ENCODE results near the gene GMPPA.

Gene GMPPA

DNA sequence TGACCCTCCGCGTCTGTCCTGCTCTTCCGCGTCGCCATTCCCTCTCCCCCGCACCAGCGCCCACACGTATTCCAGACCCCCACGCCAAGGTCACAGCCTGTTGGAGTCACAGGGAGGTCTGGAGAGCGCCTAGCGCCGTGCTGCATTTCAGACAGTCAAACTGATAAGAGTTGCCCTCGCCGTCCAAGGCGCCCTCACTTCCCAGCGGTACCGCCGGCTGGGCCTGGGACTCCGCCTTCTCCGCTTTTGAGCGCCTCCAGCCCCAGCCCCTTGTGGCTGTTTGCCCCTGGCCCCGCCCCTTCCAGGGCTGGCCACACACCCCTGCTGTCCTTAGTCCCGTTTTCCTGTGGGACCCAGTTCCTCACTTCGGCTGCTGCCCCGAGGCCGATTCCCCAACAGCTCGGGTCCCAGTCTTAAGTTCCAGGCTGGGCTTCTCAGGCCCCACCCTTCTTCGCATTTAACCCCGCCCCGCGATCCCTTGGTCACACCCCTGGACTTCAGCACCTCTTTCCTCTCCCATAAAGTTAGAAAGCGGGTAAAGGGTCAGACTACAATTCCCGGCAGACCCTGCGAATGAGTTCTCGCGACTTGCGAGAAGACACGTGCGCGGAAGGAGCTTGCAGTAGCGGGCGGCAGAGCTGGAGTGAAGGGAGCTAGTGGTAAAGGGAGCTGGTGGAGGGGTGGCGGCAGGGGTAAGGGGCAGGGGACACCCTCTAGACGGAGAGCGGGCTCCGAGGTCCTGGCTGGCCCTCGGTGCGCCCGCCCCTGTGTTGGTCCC lies at the start of gene GMPPA:
Gene GMPPA, plus strand, starts transcription at position 612 of the 778 bp plus-strand sequence. CDS start 1,085 bp downstream, outside the sequence.
- DNase-seq (ENCODE audit: low read depth in 2 of 2) = peak; percentile 78 to 81

DNA sequence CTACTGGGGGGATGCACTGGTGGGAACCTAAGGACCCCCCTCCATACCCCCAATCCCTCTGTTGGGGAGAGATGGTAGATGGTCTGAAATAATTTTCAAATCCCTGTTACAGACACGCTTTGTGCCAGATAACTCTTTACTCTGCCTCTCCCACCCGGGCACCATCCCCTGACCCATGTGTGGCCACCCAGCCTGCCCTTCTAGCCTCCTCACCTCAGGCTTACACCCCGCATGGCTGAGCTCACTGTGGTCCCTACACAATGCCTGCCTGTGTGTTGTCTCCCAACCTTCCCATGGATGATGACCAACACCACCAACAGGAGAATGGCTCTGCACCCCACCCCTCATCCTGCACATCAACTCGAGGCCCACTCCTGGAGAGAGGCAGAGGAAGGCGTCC lies 49.1 kb upstream of the GMPPA start:
- no peak for DNase-seq (ENCODE audit: low read depth in 2 of 2)

DNA sequence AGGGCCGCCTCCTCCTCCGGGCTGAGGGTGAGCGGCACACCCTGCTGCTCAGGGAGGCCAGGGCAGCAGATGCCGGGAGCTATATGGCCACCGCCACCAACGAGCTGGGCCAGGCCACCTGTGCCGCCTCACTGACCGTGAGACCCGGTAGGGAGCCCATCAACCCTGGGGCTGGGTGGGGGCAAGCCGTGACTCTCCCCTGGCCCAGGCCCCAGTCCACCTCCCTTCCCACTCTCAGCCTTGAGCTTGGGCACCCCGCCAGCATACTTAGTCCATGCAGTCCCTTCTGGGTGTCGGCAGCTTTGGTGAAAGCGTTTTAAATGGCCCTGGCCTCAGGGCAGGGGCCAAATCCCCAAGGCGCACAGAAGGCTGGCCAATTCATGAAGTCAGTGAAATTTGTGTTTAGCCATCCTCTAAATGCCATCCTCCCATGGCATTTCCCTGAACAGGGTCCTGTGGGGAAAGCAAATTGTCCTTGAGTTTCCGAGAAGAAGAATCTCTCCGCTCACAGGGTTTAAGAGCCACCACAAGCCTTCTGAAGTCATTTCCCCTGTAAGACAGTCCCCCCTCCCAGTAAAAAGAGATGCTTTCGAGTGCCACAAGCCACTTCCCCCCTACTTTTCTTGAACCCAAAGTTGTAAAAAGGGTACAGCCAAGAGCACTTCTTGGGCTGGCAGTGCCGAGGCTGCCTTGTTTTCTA lies 46.9 kb upstream of the GMPPA start:
- no peak for DNase-seq (ENCODE audit: low read depth in 2 of 2)

DNA sequence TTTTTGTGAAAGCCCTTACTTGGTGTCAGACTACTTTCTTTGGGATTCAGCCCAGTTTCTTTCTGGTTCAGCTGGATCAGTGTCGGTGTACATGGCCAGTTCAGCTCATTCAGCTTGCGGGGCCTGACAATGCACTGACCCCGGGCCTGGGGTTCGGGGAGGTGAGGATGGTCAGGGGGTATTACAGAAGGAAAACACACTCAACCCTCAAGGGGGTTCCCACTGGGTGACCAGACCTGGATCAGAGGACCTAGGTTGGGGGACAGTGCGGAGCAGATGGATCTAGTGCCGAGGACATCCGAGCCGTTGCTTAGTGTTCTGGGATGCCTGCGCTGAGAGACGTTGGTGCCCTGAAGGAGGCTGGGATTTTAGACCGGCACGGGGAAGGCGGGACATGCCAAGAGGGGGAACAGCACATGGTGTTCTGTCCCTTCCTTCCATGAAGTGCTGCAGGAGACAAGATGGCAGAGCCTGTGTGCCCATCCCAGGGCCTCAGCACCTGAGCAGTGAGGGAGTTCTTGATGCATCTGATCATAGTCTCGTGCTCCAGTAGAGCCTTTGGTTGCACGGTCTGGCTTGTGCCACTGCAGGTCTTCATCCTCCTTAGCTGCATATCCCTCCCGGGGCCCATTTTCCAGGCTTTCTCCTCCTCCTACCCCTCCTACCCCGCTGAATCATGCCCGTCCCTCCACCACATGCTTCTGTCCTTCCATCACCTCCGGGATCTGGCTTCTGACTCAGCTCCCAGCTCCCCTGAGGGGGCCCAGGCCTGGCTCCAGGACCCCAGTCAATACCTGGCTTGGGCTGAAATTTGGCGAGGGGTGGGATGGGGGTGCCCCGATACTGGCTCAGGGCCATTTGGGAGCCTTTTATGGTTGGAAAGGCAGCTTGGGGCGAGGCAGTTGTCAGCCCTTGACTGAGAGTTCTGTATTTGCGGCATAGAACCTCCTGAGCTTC lies 46.1 kb upstream of the GMPPA start:
- no peak for DNase-seq (ENCODE audit: low read depth in 2 of 2)

DNA sequence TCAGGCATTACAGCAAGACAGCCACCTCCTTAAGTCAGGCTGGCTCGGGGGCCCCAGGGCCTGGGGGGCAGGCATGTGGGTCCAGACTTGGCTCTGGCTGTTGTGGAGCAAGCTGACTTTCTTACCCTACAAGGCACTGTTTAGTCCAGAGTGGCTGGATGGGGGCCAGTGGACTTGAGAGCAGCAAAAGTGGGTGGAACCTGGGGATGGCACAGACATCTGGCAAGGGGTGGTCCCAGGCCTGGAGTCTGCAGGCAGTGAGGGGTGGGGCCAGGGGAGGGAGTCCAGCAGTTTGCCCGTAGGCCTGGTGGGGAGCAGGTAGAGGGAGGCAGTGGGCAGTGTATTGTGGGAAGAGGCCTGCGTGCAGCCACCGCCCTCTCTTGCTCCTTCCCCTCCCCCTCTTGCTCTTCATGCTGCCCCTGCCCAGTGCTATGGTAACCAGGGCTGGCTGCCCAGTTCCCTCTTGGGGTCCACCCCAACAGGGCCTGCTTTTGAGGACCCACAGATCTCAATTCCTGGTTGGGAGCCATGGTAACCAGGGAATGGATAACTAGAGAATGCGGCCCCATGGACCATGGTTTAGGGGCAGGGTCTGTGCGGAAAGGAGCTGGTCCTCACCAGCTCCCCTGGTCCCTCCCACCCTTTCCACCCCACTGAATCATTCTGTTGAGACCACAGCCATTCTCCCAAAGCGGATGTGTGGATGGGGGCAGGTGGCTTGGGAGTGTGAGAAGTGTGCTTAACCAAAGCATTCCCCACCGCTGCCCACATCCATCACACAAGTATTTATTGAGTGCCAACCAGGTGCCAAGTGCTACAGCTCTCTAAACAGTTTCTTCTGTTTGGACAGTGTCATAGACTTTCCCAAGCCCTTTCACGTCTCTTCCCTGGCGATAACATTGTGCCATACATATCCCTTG lies 44.8 kb upstream of the GMPPA start:
- DNase-seq (ENCODE audit: low read depth in 2 of 2) = no peak

DNA sequence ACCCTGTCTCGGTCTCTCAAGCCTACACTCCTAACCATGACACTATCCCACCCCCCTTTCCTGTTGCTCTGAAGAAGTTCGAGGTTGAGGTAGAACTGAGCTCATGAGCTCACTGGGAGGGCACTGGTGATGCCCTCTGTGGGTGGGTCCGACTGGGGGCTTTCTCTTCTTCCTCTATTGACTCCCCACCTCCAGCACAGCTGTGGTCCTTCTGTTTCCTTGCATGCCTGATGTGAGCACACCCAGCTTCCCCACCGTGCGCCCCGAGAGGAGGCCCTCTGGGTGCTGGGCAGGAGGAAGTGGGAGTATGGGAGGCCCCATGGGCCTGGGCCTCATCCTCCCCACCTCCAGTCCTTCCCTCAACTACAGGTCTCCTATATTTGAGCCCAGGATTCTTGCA lies 43.1 kb upstream of the GMPPA start:
- DNase-seq (ENCODE audit: low read depth in 2 of 2) = no peak

DNA sequence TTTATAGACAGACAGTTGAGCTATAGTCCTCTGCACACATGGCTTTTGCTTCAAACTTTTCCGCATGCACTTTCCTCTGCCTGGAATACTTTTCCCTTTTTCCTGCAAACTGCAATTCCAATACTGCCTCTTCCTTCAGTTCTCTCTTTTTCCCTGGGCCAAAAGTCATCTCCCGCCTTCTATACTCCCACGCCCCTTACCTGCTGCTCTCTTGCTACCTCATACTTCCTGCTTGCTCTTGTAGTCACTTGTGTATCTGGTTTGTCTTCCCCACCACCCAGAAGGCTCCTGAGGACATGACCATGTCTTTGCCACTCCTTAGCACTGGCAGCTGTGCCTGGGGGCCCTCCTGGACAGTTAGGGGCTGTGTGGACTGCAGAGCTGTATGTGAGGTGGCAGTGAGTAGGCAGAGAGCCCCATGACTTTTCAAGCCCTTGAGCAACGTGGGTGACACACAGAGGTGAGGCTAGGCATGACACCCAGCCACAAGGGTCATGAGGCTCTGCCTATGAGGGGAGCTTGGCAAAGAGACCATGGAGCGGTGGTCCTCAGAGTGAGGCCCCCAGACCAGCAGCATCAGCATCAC lies 40.8 kb upstream of the GMPPA start:
- no peak for DNase-seq (ENCODE audit: low read depth in 2 of 2)

DNA sequence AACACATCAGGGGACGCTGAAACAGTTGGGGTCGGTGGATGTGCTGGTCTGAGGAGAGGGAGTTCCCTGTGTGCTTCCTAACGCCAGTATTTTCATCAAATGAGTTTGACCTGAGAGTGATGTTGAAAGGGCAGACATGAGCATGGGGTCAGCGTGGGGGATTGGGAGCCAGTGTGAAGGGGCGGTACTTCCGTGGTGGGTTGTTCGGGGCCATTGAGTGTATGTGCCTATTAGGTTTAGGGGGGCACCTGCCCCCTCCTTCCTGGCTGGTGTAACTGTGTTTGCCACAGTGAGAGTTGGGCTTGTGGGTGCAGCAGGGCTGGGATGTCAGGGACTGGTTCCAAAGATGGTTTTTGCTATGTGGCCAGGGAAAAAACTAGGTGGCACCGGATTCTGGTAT lies 39.7 kb upstream of the GMPPA start:
- DNase-seq (ENCODE audit: low read depth in 2 of 2) = no peak

DNA sequence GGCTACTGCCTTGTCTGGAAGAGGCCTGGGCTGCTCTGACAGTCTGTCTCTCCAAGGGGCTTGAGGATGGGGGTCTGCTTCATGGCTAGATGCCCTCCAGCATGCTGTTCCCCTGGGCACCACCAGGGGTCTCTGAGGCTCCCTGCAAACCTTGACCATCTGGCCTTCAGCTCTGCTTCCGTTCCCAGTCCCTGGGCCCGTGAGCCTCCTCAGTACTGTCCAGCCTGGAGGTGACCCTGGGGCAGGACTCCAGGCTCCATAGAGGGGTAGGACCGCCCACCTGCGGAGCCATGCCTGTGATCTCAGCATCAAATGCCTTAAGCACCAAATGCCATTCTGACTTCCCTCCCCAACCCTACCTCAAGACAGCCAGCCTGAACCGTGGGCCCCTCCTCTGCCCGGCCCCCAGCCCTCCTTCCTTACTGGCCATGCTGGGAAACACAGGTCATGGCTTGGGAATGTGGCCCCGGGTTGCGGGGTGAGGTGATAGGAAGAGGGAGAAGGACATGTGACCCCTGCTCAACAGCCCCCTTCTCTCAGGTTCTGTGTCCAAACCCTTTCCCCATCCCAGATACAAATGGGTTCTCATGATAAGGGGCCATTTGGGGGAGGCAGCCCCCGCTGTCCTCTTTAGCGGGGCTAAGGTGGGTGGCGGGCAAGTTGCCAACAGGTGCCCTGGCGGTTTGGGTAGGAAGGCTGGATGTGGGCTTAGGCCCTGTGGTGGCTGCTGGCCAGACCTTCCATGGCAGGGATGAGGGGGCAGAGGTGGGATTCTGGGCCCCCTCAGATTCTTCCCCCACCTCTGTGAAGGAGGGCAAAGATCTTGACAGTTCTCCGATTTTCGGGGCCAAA lies 39.0 kb upstream of the GMPPA start:
- peak in 1 of 2 donors; percentile 30 for DNase-seq (ENCODE audit: low read depth in 2 of 2)

DNA sequence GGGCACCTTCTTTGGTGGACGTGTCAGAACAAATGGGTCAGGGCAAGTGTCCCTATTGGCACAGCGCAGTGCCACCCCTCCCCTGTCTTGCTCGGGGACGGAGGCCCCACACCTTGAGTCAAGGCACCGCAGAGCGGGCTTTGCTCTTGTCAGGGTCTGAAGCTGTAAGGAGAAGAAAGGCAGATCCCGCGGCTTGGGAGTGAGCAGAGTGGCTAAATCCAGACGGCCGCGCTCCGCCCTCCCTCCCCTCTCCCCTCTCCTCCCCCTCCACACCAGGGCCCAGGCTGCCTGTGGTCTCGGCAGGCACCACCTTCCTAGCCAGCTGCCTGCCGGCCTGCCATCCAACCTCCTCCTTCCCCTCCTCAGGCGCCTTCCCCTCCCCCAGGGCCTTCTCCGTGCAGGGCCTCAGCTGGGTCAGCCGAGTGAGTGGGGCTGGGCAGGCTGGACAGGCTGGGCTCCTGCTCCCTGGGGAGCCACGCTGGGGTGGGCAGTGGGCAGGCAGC lies 38.2 kb upstream of the GMPPA start:
- no peak for DNase-seq (ENCODE audit: low read depth in 2 of 2)

DNA sequence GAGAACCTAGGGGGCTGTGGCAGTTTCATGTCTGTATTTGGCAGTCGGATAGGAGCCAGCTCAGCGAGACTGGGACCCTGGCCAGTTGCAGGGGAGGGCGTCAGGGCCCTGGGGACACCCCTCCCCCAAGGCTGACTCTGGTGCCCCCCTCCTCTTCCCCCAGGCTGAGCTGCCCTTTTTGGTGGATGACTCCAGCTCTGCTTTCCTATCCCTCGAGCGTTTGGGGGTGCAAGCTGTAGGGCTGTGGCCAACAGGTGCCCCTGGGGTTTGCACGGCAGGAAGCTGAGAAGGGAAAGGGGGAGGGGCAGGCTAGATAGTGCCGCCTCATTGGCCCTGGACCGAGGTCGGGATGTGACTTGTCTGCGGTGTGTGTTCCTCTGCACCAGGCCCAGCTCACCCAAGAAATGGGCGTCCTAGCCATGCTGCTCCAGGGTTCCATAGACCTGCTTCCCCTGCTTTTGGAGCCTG lies 37.6 kb upstream of the GMPPA start:
- no peak for DNase-seq (ENCODE audit: low read depth in 2 of 2)

DNA sequence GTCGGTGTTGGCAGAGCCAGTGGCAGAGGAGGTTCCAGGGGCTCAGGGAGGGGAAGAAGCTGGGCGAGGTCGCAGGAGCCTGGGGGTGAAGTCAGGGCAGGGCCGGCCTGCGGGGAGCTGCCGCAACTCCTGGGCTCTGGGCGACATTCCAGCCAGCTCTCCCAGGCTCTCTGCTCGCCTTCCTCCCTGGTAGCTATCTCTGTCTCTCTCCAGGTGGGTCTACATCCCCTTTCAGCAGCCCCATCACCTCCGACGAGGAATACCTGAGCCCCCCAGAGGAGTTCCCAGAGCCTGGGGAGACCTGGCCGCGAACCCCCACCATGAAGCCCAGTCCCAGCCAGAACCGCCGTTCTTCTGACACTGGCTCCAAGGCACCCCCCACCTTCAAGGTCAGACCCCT lies 37.0 kb upstream of the GMPPA start:
- no peak for DNase-seq (ENCODE audit: low read depth in 2 of 2)

DNA sequence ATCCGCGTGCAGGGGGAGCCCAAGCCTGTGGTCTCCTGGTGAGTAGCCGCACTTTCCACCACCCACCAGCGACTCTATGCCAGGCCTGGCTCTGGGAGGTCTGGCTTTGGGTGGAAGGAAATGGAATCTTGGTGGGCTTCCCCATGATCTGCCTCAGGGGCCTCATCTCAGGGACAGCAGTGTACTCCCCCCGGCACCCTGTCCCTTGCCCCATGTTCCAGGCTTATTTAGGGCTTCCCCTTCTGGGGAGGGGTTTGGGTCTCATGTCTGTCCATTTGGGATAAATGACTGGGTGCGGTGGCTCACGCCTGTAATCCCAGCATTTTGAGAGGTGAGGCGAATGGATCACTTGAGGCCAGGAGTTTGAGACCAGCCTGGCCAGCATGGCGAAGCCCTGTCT lies 36.3 kb upstream of the GMPPA start:
- no peak for DNase-seq (ENCODE audit: low read depth in 2 of 2)

DNA sequence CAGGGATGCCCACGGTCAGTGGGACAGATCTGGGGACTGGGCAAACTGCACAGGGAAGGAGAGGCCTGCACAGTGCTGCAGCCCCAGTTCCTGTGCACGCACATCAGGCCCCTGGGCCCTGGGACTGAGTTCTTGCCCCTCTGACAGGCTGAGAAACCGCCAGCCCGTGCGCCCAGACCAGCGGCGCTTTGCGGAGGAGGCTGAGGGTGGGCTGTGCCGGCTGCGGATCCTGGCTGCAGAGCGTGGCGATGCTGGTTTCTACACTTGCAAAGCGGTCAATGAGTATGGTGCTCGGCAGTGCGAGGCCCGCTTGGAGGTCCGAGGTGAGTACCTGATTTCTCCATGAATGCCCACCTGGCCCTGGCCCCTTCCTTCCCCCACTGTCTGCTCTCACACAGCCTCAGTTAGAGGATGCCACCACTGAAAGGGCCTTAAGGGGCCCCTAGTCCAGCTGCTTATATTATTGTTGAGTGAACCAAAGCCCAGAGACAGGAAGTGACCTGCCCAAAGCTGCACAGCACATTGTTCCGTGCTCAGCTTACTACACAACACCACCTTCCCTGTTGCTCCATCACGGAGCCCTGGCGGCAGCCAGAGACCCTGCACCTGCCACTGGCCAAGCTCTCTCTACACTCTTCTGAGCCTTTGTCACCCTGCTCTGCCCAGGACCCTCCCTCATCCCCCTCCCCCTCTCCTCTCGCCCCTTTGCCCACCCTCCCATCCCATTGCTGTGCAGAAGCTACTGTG lies 34.2 kb upstream of the GMPPA start:
- DNase-seq (ENCODE audit: low read depth in 2 of 2) = no peak

DNA sequence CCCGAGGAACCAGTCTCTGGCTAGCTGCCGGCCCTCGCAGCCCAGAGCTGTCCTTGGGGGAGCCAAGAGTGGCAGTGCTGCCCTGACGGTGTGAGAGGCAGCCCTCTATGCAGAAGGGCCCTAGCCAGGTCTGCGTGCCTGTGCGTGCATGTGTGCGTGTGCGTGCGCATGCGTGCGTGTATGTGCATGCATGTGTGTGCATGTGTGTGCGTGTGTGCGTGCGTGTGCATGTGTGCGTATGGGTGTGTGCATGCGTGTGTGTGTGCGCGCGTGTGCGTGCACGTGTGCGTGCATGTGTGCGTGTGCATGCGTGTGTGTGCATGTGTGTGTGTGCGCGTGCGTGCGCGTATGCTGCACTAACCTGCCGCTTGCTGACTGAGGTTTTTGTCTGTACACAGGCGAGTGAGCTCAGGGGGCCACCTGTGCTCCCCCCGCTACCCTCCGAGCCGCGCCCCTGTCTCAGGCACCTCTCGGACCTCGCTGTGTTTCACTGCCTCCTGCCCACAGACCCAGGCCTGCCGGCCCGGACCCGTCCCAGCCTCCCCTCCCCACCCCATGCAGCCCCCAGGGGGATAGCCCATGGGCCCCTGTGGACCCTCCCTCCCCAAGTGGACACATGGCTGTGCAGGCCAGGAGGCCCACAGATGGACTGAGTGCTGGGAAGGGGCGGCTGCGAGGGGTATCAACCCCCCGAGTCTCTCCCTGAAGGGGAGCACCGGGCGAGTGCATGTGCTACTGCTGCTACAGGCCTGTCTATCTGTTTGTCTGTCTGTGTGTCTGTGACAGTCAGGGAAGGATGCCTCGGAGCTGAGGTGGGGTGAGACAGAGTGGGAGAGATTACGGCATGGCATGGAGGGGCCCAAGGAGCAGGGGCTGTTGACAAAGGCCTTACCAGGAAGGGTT lies 32.8 kb upstream of the GMPPA start:
- no peak for DNase-seq (ENCODE audit: low read depth in 2 of 2)

DNA sequence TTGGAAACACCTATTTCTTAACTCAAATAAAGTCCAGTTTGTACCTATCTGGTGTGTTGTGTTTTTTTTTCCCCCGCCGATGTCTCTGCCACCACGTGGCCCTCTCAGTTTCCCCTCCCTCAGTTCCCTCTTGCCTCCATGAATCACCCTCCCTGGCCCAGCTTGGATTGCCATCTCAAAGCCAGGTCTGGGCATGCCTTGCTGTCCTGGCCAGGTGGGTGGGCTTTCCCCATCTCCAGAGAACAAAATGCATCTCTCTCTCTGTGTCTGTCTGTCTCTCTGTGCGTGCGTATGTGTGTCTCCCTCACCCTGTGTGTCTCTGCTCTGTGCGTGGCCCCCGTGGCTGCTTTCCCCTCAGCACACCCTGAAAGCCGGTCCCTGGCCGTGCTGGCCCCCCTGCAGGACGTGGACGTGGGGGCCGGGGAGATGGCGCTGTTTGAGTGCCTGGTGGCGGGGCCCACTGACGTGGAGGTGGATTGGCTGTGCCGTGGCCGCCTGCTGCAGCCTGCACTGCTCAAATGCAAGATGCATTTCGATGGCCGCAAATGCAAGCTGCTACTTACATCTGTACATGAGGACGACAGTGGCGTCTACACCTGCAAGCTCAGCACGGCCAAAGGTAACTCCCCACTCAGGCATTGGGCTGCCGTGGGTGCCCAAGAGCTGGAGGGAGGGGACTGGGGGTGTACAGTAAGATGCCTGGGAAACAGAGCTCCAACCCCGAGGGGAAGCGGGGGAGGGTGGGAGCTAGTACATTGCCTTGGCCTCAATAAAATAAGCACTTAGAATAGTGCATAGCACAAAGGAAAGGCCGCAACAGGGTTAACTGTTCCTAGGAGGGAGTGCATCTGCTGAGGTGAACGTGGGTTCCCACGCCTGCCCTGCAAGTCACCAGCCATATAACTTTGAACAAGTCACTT lies 31.6 kb upstream of the GMPPA start:
- no peak for DNase-seq (ENCODE audit: low read depth in 2 of 2)

DNA sequence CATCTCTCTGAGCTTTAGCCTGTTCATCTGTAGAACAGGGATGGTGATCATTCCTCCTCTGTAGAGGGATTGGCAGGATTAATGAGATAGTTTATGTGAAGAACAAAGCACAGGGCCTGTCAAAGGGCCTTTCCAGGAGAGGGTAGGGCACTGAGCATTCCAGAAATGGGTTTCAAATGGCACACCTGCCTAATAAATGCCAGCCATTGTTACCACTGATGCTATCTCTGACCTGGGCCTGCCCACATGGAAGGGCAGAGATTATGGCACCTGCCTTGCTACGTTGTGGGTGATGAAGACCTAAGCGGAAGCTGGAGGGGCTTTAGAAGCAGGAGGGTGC lies 31.0 kb upstream of the GMPPA start:
- DNase-seq (ENCODE audit: low read depth in 2 of 2) = no peak

All from stimulated activated CD8-positive, alpha-beta memory T cell treated with anti-CD3 and anti-CD28 coated beads, Interleukin-7, amount 100 ng/mL, for 1 hour (primary cell).